ENCODE data around the gene PHOX2B. TPM values are rescaled to one million over a fixed set of nuclear protein-coding genes. Genes with fewer than 3 reads are reported as not detected.

Gene PHOX2B
- total and polyA plus RNA-seq, 4 donors = not detected

DNA sequence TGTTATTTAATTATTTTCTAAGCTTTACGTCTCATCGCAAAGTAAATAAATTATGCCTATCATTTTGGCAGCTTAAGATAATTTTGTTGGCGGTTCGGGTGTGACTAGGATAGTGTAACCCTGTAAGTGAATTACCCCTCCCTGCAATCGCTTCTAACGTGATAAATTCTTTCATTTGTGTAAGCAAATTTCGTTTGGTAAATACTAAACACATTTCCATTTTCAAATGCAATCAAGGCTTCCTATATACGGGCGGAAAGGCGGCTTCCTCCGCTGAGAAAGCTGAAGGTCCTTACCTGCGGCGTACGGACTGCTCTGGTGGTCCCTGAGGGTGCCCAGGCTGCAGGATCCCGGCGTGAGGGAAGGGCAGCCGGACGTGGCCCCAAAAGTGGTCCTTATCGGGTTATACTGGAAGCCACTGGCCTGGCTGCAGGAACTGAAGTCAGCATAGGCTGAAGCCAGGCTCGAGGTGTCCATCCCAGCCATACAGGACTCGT, 403 bp downstream of the PHOX2B start:
- 6% methylated on average over 21 of the region's 21 CpGs for WGBS
- Histone ChIP-seq H3K9ac (ENCODE audit: low read depth in 1 of 2, low read length in 2 of 2) (no peak overlapping the region), H3K4me3 (ENCODE audit: low read depth in 1 of 3, low read length in 3 of 3) (no peak overlapping the region), H3K27ac (ENCODE audit: low read depth in 1 of 2, low read length in 2 of 2) (no peak overlapping the region), H3K27me3 (ENCODE audit: control insufficient read depth in 4 of 4, insufficient read depth in 4 of 4, low read length in 3 of 4) (peaks cover 9 to 48% (median 30%) of the 10 kb centered on the region in 4 donors), H3K36me3 (ENCODE audit: control insufficient read depth in 4 of 4, insufficient read depth in 3 of 4, low read depth in 1 of 4, low read length in 3 of 4) (no peaks in the 10 kb centered on the region), H3K4me1 (ENCODE audit: control insufficient read depth in 4 of 4, insufficient read depth in 4 of 4, low read length in 3 of 4) (peaks cover 7 to 22% (median 12%) of the 10 kb centered on the region in 4 donors), H3K9me3 (ENCODE audit: control insufficient read depth in 4 of 4, low read length in 3 of 4) (peaks cover 0 to 5% (median 1%) of the 10 kb centered on the region in 4 donors)
- DNase-seq (ENCODE audit: low spot score) = no peak
- no peak for TF ChIP-seq JUND (IDR thresholded peaks at IDR 0.05)
- TF ChIP-seq, protein P1, sequence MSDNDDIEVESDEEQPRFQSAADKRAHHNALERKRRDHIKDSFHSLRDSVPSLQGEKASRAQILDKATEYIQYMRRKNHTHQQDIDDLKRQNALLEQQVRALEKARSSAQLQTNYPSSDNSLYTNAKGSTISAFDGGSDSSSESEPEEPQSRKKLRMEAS (IDR thresholded peaks at IDR 0.05) = no peak
- TF ChIP-seq, protein P2, sequence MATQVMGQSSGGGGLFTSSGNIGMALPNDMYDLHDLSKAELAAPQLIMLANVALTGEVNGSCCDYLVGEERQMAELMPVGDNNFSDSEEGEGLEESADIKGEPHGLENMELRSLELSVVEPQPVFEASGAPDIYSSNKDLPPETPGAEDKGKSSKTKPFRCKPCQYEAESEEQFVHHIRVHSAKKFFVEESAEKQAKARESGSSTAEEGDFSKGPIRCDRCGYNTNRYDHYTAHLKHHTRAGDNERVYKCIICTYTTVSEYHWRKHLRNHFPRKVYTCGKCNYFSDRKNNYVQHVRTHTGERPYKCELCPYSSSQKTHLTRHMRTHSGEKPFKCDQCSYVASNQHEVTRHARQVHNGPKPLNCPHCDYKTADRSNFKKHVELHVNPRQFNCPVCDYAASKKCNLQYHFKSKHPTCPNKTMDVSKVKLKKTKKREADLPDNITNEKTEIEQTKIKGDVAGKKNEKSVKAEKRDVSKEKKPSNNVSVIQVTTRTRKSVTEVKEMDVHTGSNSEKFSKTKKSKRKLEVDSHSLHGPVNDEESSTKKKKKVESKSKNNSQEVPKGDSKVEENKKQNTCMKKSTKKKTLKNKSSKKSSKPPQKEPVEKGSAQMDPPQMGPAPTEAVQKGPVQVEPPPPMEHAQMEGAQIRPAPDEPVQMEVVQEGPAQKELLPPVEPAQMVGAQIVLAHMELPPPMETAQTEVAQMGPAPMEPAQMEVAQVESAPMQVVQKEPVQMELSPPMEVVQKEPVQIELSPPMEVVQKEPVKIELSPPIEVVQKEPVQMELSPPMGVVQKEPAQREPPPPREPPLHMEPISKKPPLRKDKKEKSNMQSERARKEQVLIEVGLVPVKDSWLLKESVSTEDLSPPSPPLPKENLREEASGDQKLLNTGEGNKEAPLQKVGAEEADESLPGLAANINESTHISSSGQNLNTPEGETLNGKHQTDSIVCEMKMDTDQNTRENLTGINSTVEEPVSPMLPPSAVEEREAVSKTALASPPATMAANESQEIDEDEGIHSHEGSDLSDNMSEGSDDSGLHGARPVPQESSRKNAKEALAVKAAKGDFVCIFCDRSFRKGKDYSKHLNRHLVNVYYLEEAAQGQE (IDR thresholded peaks at IDR 0.05) = no peak
- TF ChIP-seq SP1 (IDR thresholded peaks at IDR 0.05) = no peak
- TF ChIP-seq EGR1 (IDR thresholded peaks at IDR 0.05; ENCODE audit: low read depth in 2 of 2) = no peak
- TF ChIP-seq, protein P3, sequence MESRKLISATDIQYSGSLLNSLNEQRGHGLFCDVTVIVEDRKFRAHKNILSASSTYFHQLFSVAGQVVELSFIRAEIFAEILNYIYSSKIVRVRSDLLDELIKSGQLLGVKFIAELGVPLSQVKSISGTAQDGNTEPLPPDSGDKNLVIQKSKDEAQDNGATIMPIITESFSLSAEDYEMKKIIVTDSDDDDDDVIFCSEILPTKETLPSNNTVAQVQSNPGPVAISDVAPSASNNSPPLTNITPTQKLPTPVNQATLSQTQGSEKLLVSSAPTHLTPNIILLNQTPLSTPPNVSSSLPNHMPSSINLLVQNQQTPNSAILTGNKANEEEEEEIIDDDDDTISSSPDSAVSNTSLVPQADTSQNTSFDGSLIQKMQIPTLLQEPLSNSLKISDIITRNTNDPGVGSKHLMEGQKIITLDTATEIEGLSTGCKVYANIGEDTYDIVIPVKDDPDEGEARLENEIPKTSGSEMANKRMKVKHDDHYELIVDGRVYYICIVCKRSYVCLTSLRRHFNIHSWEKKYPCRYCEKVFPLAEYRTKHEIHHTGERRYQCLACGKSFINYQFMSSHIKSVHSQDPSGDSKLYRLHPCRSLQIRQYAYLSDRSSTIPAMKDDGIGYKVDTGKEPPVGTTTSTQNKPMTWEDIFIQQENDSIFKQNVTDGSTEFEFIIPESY (IDR thresholded peaks at IDR 0.05) = no peak
- TF ChIP-seq HNF4G (IDR thresholded peaks at IDR 0.05) = no peak
- TF ChIP-seq, protein P4, sequence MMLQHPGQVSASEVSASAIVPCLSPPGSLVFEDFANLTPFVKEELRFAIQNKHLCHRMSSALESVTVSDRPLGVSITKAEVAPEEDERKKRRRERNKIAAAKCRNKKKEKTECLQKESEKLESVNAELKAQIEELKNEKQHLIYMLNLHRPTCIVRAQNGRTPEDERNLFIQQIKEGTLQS (IDR thresholded peaks at IDR 0.05) = no peak
- TF ChIP-seq FOXA2 (IDR thresholded peaks at IDR 0.05) = no peak
- no peak for TF ChIP-seq RAD21 (IDR thresholded peaks at IDR 0.05)
- no peak for TF ChIP-seq HNF4A (conservative IDR thresholded peaks at IDR 0.05)
- TF ChIP-seq YY1 (IDR thresholded peaks at IDR 0.05) = no peak
- TF ChIP-seq, protein P5, sequence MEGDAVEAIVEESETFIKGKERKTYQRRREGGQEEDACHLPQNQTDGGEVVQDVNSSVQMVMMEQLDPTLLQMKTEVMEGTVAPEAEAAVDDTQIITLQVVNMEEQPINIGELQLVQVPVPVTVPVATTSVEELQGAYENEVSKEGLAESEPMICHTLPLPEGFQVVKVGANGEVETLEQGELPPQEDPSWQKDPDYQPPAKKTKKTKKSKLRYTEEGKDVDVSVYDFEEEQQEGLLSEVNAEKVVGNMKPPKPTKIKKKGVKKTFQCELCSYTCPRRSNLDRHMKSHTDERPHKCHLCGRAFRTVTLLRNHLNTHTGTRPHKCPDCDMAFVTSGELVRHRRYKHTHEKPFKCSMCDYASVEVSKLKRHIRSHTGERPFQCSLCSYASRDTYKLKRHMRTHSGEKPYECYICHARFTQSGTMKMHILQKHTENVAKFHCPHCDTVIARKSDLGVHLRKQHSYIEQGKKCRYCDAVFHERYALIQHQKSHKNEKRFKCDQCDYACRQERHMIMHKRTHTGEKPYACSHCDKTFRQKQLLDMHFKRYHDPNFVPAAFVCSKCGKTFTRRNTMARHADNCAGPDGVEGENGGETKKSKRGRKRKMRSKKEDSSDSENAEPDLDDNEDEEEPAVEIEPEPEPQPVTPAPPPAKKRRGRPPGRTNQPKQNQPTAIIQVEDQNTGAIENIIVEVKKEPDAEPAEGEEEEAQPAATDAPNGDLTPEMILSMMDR (IDR thresholded peaks at IDR 0.05; ENCODE audit: low read depth, low read length, missing input control) = no peak
- no peak for TF ChIP-seq NR2F2 (IDR thresholded peaks at IDR 0.05)

Data from liver (tissue), 9 donors.